Measurements from ENCODE around the gene DTWD2.

DNA sequence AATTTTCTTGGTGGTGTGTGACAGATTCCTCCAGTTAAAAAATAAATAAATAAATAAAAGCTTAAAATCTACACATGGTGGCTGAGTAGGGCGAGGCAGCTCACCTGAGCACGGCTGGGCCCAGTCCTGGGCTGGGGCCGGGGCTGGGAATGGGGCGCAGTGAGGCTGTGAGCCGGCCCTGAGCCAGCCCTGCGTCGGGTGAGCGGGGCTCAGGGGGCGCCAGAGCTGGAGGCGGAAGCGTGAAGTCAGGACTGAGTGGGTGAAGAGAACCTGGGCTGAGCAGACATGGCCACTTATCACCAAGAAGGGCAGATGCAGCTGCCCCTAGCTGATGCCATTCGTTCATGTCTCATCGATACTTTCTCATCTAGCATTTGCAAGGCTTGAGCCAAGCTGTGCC is 22.8 kb upstream of the DTWD2 start:
- no peak for TF ChIP-seq POLR2A (IDR thresholded peaks at IDR 0.05)
- TF ChIP-seq, protein P1, sequence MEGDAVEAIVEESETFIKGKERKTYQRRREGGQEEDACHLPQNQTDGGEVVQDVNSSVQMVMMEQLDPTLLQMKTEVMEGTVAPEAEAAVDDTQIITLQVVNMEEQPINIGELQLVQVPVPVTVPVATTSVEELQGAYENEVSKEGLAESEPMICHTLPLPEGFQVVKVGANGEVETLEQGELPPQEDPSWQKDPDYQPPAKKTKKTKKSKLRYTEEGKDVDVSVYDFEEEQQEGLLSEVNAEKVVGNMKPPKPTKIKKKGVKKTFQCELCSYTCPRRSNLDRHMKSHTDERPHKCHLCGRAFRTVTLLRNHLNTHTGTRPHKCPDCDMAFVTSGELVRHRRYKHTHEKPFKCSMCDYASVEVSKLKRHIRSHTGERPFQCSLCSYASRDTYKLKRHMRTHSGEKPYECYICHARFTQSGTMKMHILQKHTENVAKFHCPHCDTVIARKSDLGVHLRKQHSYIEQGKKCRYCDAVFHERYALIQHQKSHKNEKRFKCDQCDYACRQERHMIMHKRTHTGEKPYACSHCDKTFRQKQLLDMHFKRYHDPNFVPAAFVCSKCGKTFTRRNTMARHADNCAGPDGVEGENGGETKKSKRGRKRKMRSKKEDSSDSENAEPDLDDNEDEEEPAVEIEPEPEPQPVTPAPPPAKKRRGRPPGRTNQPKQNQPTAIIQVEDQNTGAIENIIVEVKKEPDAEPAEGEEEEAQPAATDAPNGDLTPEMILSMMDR (IDR thresholded peaks at IDR 0.05): no peak

Data from gastroesophageal sphincter (tissue), 3 donors.